ENCODE data around the gene KRT16.
"Not testable (repeated sequence)": the region's sequence is repeated elsewhere in the genome, so short reads cannot be mapped to it uniquely, and the experiment has no call there.

KRT16 gene

DNA sequence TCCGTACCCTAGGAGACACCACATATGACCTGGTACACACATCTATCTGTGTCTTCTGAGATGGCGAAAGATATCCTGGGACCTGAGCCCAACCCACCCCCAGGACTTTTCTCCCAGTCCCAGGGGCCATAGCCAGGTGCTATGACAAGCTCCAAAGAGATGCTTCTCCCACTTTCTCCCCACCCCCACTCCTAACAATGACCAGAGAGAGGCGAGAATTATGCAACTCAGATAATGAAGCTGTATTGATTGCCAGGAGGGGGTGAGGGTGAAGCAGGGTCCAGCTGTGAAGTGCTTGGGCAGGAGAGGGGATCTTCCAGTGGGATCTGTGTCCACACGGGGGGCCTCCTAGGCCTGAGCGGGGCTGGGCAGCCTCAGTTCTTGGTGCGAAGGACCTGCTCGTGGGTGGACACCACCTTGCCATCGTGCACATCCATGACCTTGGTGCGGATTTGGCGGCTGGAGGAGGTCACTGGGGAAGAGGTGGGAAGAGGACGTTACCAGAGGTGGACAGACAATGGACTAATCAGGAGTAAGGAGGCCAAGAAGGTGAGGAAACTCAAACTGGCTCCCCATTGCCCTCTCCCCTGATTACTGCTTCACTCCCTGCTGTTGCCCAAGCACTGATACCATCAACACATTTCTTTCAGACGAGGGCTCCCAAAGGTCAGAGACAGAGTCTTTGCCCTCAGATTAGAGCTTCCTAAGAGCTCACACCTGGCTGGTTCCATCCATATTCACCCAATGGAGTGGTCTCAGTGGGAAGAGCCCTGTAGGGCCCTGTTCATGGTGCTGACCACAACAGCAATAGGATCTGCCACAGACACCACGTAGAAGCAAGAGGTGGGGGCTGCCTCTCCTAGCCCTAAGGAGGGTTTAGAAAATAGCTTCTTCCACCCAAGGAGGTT, 30.3 kb downstream of the KRT16 start:
- not testable (repeated sequence) for DNase-seq

GRCh38 chr17:41581366-41582060, 31.1 kb downstream of the KRT16 start:
- no peak for DNase-seq

GRCh38 chr17:41580687-41581365, 31.7 kb downstream of the KRT16 start:
- DNase-seq, result no peak

DNA sequence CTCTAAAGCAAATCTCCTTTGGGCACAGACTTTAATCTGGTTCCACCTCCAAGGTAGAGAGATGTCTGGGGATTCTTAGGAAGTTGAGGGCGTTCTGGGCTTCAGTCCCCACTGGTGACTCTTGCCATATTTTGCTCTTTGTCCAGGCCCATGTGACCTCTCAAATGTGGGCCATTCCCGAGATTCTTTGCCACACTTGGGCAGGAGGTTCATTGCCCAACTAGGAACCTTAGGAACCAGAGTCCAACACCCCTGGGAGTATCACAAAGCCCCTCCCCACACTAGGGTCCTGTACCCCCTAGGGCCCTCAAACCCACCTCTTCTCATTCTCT, 32.4 kb downstream of the KRT16 start:
- no peak for DNase-seq

DNA sequence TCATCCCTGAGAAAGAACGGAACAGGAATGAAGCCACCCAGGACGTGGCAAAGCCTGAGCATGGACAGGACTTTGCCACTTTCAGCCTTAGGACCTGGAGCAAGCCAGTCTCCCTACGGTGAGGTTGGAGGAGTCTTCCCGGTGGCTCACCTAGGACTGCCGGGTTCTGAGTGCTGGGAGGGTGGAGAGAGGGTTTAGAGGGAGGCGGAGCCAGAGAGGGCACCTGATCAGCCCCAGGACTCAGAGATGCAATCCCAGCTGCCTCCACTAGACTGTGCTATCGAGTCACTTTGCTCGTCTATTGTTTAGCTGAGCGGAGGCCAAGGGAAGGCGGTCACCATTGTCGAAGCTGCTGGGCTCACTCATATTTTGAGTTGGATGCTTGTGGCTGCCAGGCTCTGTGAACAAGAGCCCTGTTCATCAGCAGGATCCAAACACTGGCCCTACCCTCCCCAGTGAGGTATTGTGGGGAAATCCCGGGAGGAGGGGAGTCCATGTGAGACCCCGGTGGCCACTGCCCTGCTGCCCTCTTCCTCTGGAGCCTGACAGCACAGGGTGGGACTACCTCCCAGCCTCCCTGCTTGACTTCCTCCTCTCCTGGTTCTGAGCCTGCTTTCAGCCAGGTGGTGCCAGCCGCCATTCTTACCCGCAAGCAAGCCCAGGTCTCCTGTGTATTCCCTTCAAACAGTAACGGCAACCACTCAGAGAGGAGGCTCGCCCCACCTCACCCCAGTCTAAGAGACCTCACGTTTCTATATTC, 32.9 kb downstream of the KRT16 start:
- DNase-seq, result peak; percentile 48 to 49

DNA sequence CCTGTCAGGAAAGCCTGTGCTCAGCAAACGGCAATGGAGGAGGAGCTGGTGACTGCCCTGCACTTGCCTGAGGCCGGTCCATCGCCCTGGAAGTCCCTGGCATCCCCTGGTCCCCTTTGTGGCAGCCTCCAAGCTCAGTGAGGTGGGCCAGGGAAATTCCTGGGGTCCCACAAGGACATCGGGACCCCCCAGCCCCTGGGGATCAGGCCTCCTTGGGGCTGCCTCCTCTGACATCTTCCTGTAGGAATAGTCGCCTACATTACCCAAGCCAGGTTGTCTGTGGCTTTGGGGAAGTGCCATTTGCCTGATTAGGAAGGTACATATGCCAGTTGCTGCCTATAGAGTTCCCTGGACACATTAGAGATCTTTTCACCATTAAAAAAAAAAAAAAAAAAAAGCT, 33.6 kb downstream of the KRT16 start:
- no peak for DNase-seq

- DNase-seq, result no peak
Measured at GRCh38 chr17:41578538-41578937, 34.0 kb downstream of the KRT16 start.

- DNase-seq, result not testable (repeated sequence)
Measured at GRCh38 chr17:41576740-41577139, 35.8 kb downstream of the KRT16 start.

GRCh38 chr17:41575336-41575735, 37.2 kb downstream of the KRT16 start:
- no peak for DNase-seq

- no peak for DNase-seq
Measured at GRCh38 chr17:41571561-41572434, 40.8 kb downstream of the KRT16 start, which contains the start of gene KRT9. Gene KRT9, minus strand, starts transcription at chr17:41572059. Its CDS starts 67 bp downstream, at chr17:41571992.

DNA sequence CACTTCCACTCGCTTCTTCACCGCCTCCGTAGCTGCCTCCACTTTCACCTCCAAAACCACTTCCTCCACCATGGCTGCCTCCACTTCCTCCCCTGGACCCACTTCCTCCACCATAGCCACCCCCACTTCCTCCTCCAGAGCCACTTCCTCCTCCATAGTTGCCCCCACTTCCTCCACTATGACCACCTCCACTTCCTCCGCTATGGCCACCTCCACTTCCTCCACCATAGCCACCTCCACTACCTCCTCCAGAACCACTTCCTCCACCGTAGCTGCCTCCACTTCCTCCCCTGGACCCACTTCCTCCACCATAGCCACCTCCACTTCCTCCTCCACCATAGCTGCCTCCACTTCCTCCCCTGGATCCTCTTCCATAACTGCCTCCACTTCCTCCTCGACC, 45.2 kb downstream of the KRT16 start:
- DNase-seq, result no peak

DNA sequence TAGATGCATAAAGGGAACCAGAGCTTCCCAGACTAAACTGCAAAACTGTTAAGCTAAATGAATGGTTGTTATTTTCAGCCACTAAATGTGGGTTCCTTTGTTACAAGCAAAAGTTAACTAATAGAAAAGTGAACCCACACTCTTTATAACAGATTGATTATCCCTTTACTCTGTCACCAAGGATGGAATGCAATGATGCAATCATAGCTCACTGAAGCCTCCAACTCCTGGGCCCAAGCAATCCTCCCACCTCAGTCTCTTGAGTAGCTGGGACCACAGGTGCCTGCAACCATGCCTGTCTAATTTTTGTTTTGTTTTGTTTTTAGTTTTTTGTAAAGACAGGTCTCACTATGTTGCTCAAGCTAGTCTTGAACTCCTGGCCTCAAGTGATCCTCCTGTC, 47.2 kb downstream of the KRT16 start:
- DNase-seq, result no peak

GRCh38 chr17:41563607-41564170, 48.9 kb downstream of the KRT16 start:
- no peak for DNase-seq

- DNase-seq, result no peak
Measured at GRCh38 chr17:41561554-41561953, 51.0 kb downstream of the KRT16 start.

Data from activated CD4-positive, alpha-beta T cell treated with anti-CD3 and anti-CD28 coated beads, Interleukin-2, amount 50 U/mL, for 4 hours (primary cell).